GM21423 (cell line): Measurements from ENCODE around the gene ANKRD34A.

Source experiments
- ATAC-seq: cut with Tn5 transposase; IDR thresholded peaks from one replicate; pipeline ENCODE4 v1.9.1; 2021; ENCODE audit warnings: mild to moderate bottlenecking, moderate library complexity; ENCODE audit not compliant: unreplicated experiment

Gene ANKRD34A

GRCh38 chr1:145991735-145992412 lies 27.5 kb upstream of the ANKRD34A start:
- no peak for ATAC-seq

- ATAC-seq = no peak
These were observed 26.0 kb upstream of the ANKRD34A start for GRCh38 chr1:145990249-145990855.

- no peak for ATAC-seq
These were observed 24.4 kb upstream of the ANKRD34A start for GRCh38 chr1:145988773-145989172.

GRCh38 chr1:145987926-145988325 lies 23.6 kb upstream of the ANKRD34A start:
- no peak for ATAC-seq

- no peak for ATAC-seq
These were observed 22.2 kb upstream of the ANKRD34A start for GRCh38 chr1:145986551-145986950.

- ATAC-seq = no peak
These were observed 21.4 kb upstream of the ANKRD34A start for GRCh38 chr1:145985502-145986439.

- no peak for ATAC-seq
These were observed 20.7 kb upstream of the ANKRD34A start for GRCh38 chr1:145985129-145985501.

GRCh38 chr1:145983960-145984830 lies 19.8 kb upstream of the ANKRD34A start:
- ATAC-seq = no peak

GRCh38 chr1:145983206-145983675 lies 18.9 kb upstream of the ANKRD34A start:
- no peak for ATAC-seq

GRCh38 chr1:145982010-145982723 lies 17.8 kb upstream of the ANKRD34A start:
- no peak for ATAC-seq

- ATAC-seq = no peak
These were observed 16.2 kb upstream of the ANKRD34A start for GRCh38 chr1:145980457-145980994.

- no peak for ATAC-seq
These were observed 15.5 kb upstream of the ANKRD34A start for GRCh38 chr1:145979746-145980456.

GRCh38 chr1:145978854-145979745 lies 14.7 kb upstream of the ANKRD34A start:
- peak; percentile 88 for ATAC-seq

GRCh38 chr1:145978471-145978853 lies 14.1 kb upstream of the ANKRD34A start:
- no peak for ATAC-seq

GRCh38 chr1:145977486-145978470 lies 13.4 kb upstream of the ANKRD34A start:
- ATAC-seq = peak; percentile 31

- ATAC-seq = no peak
These were observed 12.6 kb upstream of the ANKRD34A start for GRCh38 chr1:145977016-145977415.

GRCh38 chr1:145975216-145975615 lies 10.8 kb upstream of the ANKRD34A start:
- ATAC-seq = no peak
